K562 (cell line): Measurements from ENCODE around the gene VCAN. TPM values are rescaled to one million over a fixed set of nuclear protein-coding genes. Genes with fewer than 3 reads are reported as not detected.

ENCODE experiments used
- ATAC-seq: fragments of 200-7000 bp; cut with Tn5 transposase; 3 replicates; pipeline ENCODE4 v1.9.1; 2020; ENCODE audit warnings: moderate library complexity
- BruUV-seq: library from RNA; stranded (reverse); fragments of 400-500 nt; replicated peaks from 2 replicates; lab custom pipeline; 2021; lab: Mats Ljungman, UMichigan
- CTCF ChIA-PET: fragments of 300-600 bp; formaldehyde crosslinking; extraction: SDS; loops from one replicate; lab custom pipeline; 2021; ENCODE audit warnings: low intra/inter-chr PET ratio; lab: Yijun Ruan, JAX
- POLR2A ChIA-PET: fragments of 300-600, 350-650 bp; sonication (Branson Sonifier 250); formaldehyde crosslinking; extraction: SDS; loops from one replicate; lab custom pipeline; 2021; ENCODE audit warnings: antibody characterized with exemption, inconsistent platforms; lab: Yijun Ruan, JAX
- DNase-seq, 4 experiments: peaks; one replicate each; pipeline versions ENCODE4 v3.0.0 to v3.0.0-alpha.2; 2011 to 2018; ENCODE audit warnings: low spot score in 3 of 4, mixed read lengths in 3 of 4; ENCODE audit errors: extremely low read depth in 1 of 4
- FAIRE-seq: peaks from 2 replicates; lab custom pipeline; 2011; peaks lifted over from hg19 to GRCh38; lab: Jason Lieb, UNC
- H2AFZ ChIP-seq: 2 replicates; pipeline ENCODE4 v1.6.0; 2011; ENCODE audit warnings: low read depth, low read length, control low read depth, inconsistent platforms
- H3K27ac ChIP-seq: fragments of 200-600 bp; 3 replicates; pipeline ENCODE4 v1.8.0; 2011; ENCODE audit warnings: low read depth, mild to moderate bottlenecking, control low read depth, inconsistent platforms, low read length, moderate library complexity, mixed read lengths; ENCODE audit errors: extremely low read depth
- H3K27me3 ChIP-seq, 2 experiments: fragments of 300-600 bp in 1 of 2; 2 replicates in 1 of 2; 3 replicates in 1 of 2; pipeline versions ENCODE4 v1.6.0 to v1.8.0; 2011; ENCODE audit warnings: inconsistent platforms in 2 of 2, low read length in 2 of 2, mild to moderate bottlenecking in 1 of 2, mixed read lengths in 1 of 2, moderate library complexity in 1 of 2; ENCODE audit not compliant: control insufficient read depth in 2 of 2, insufficient read depth in 2 of 2
- H3K36me3 ChIP-seq: fragments of 300-600 bp; 3 replicates; pipeline ENCODE4 v1.8.0; 2011; ENCODE audit warnings: mild to moderate bottlenecking, low read length, inconsistent platforms; ENCODE audit not compliant: control insufficient read depth, insufficient read depth
- H3K4me1 ChIP-seq, 2 experiments: fragments of 200-600 bp in 1 of 2; replicated peaks in 1 of 2; 2 replicates in 1 of 2; 3 replicates in 1 of 2; pipeline versions ENCODE4 v1.5.1 to v1.8.0; 2011; ENCODE audit warnings: inconsistent platforms in 2 of 2, low read length in 2 of 2, mild to moderate bottlenecking in 1 of 2, mixed read lengths in 1 of 2, moderate library complexity in 1 of 2; ENCODE audit not compliant: control insufficient read depth in 2 of 2, insufficient read depth in 2 of 2
- H3K4me2 ChIP-seq: 2 replicates; pipeline ENCODE4 v1.6.1; 2011; ENCODE audit warnings: low read length, control low read depth, inconsistent platforms, mixed read lengths; ENCODE audit not compliant: insufficient read depth
- H3K4me3 ChIP-seq: fragments of 200-600 bp; sonication (generic), shearing (Covaris generic); 2 replicates; pipeline ENCODE4 v1.5.1; 2016; ENCODE audit warnings: control low read depth, inconsistent platforms
- H3K79me2 ChIP-seq: fragments of 200-600 bp; 3 replicates; pipeline ENCODE4 v1.8.0; 2011; ENCODE audit warnings: low read length, inconsistent platforms; ENCODE audit not compliant: control insufficient read depth, insufficient read depth
- H3K9ac ChIP-seq, 2 experiments: 2 replicates each; pipeline versions ENCODE4 v1.6.0 to v1.6.1; 2011; ENCODE audit warnings: low read depth in 2 of 2, low read length in 2 of 2, control low read depth in 1 of 2, inconsistent platforms in 1 of 2, mild to moderate bottlenecking in 1 of 2, mixed read lengths in 1 of 2; ENCODE audit not compliant: insufficient read depth in 1 of 2
- H3K9me1 ChIP-seq: one replicate; pipeline ENCODE4 v1.6.0; 2011; ENCODE audit warnings: inconsistent platforms, mild to moderate bottlenecking, low read length, moderate library complexity; ENCODE audit not compliant: control insufficient read depth, insufficient read depth
- H3K9me3 ChIP-seq: replicated peaks from 2 replicates; pipeline ENCODE4 v1.5.1; 2011; ENCODE audit warnings: low read depth, low read length, inconsistent platforms; ENCODE audit not compliant: control insufficient read depth, insufficient read depth
- H4K20me1 ChIP-seq: replicated peaks from 2 replicates; pipeline ENCODE4 v1.6.1; 2011; ENCODE audit warnings: low read length, inconsistent platforms, mixed read lengths; ENCODE audit not compliant: control insufficient read depth, insufficient read depth
- BDP1 ChIP-seq: IDR thresholded peaks from 3 replicates; pipeline ENCODE4 v1.6.1; 2011; ENCODE audit not compliant: insufficient read length, insufficient read depth
- BHLHE40 ChIP-seq: IDR thresholded peaks from 2 replicates; pipeline ENCODE4 v1.6.1; 2011; ENCODE audit warnings: low read length, improper control_type of control experiment
- C11orf30 ChIP-seq: fragments of 450-650 bp; IDR thresholded peaks from 2 replicates; pipeline ENCODE4 v1.6.1; 2016; ENCODE audit warnings: low read depth, mild to moderate bottlenecking
- ELF2 ChIP-seq: fragments of 250-450 bp; sonication (Bioruptor Pico); IDR thresholded peaks from 2 replicates; pipeline ENCODE4 v1.5.0; 2021; ENCODE audit warnings: mild to moderate bottlenecking
- ERF ChIP-seq: fragments of 450-650 bp; formaldehyde crosslinking; IDR thresholded peaks from 2 replicates; pipeline ENCODE4 v1.4.0; 2020; ENCODE audit warnings: mild to moderate bottlenecking, mixed read lengths
- FOXA3 ChIP-seq, 2 experiments: fragments of 450-650 bp in 1 of 2; sonication (generic) in 1 of 2; formaldehyde crosslinking; IDR thresholded peaks in 1 of 2; conservative IDR thresholded peaks in 1 of 2; 2 replicates each; pipeline versions ENCODE4 v1.4.0 to v1.8.0; 2020 to 2022; ENCODE audit warnings: mild to moderate bottlenecking in 2 of 2, missing genetic modification reagents in 1 of 2
- FOXK2 ChIP-seq, 2 experiments: fragments of 450-650 bp; IDR thresholded peaks in 1 of 2; conservative IDR thresholded peaks in 1 of 2; 2 replicates each; pipeline ENCODE4 v1.6.1; 2016; ENCODE audit warnings: low read depth in 2 of 2, mild to moderate bottlenecking in 1 of 2
- HINFP ChIP-seq: fragments of 450-650 bp; conservative IDR thresholded peaks from 2 replicates; pipeline ENCODE4 v1.6.1; 2016; ENCODE audit warnings: missing genetic modification characterization, low read depth, mild to moderate bottlenecking, control low read depth, missing compliant biosample characterization
- HSF4 ChIP-seq: fragments of 250-450 bp; sonication (Bioruptor Pico); IDR thresholded peaks from 2 replicates; pipeline ENCODE4 v2.1.2; 2022; ENCODE audit warnings: mild to moderate bottlenecking, moderate library complexity, borderline replicate concordance
- IRF9 ChIP-seq: fragments of 450-650 bp; IDR thresholded peaks from 2 replicates; pipeline ENCODE4 v1.6.1; 2016; ENCODE audit warnings: missing biosample characterization, missing genetic modification characterization
- MAFF ChIP-seq: IDR thresholded peaks from 2 replicates; pipeline ENCODE4 v1.6.1; 2012; ENCODE audit warnings: low read length, improper control_type of control experiment
- MAFG ChIP-seq: fragments of 450-650 bp; conservative IDR thresholded peaks from 2 replicates; pipeline ENCODE4 v1.6.1; 2016; ENCODE audit warnings: missing genetic modification characterization, missing compliant biosample characterization
- MAFK ChIP-seq: IDR thresholded peaks from 2 replicates; pipeline ENCODE4 v1.6.1; 2011; ENCODE audit warnings: low read length, improper control_type of control experiment
- NR2C2 ChIP-seq, 2 experiments: fragments of 200-800 bp in 1 of 2; sonication (Bioruptor generic) in 1 of 2; sonication (generic) in 1 of 2; formaldehyde crosslinking in 1 of 2; IDR thresholded peaks; 2 replicates each; pipeline versions ENCODE4 v1.6.1 to v1.8.0; 2016 to 2022; ENCODE audit warnings: mild to moderate bottlenecking in 1 of 2, missing compliant biosample characterization in 1 of 2, missing genetic modification characterization in 1 of 2, missing genetic modification reagents in 1 of 2
- POLR2B ChIP-seq: fragments of 450-650 bp; IDR thresholded peaks from 2 replicates; pipeline ENCODE4 v1.6.1; 2018; ENCODE audit warnings: low read depth; ENCODE audit not compliant: partially characterized antibody
- SETDB1 ChIP-seq: IDR thresholded peaks from one replicate; pipeline ENCODE4 v1.6.1; 2012; ENCODE audit warnings: low read length, control low read depth, inconsistent platforms
- XRCC4 ChIP-seq: IDR thresholded peaks from one replicate; pipeline ENCODE4 v1.6.1; 2011; ENCODE audit not compliant: insufficient read depth, insufficient read length; ENCODE audit errors: extremely low read depth
- ZNF232 ChIP-seq: sonication (generic); formaldehyde crosslinking; IDR thresholded peaks from 2 replicates; pipeline ENCODE4 v1.8.0; 2022; ENCODE audit warnings: mild to moderate bottlenecking, missing genetic modification reagents
- ZNF316 ChIP-seq: fragments of 450-650 bp; IDR thresholded peaks from 2 replicates; pipeline ENCODE4 v1.6.1; 2016
- ZNF583 ChIP-seq: fragments of 250-450 bp; sonication (Bioruptor Pico); IDR thresholded peaks from 2 replicates; pipeline ENCODE4 v1.4.0; 2020
- in situ Hi-C: fragments of 300-500 bp; cut with MboI; formaldehyde crosslinking; loops from 4 replicates; pipeline ENCODE4 v1.15.0; 2018; ENCODE audit warnings: inconsistent platforms, mixed read lengths
- intact Hi-C: fragments of 100-400 bp; cut with micrococcal nuclease; formaldehyde crosslinking; loops from 2 replicates; pipeline ENCODE4 v1.14.2; 2022
- polyA plus RNA-seq, 8 experiments: library from polyadenylated mRNA; depleted of rRNA in 4 of 8; stranded (reverse) in 5 of 8; unstranded in 3 of 8; fragments of >200 nt; fragmentation: Nextera tagmentation in 2 of 8; fragmentation: Illumina TruSeq in 1 of 8; extraction: Ambion mirVana in 2 of 8; extraction: Trizol in 1 of 8; gene quantifications; 2 replicates each; pipeline versions ENCODE4 v1.2.1 to v1.2.3, GENCODE V29; 2011 to 2014; ENCODE audit warnings: inconsistent platforms in 1 of 8, missing spikeins in 1 of 8
- total RNA-seq, 7 experiments: library from RNA; depleted of rRNA in 6 of 7; stranded (reverse); fragments of >200 nt in 6 of 7; fragmentation: Illumina TruSeq in 2 of 7; extraction: Trizol in 2 of 7; gene quantifications; 2 replicates each; pipeline versions ENCODE4 v1.2.1 to v1.2.3, GENCODE V29; 2011 to 2021; ENCODE audit warnings: low replicate concordance in 1 of 7
- TF ChIP-seq, protein P1 (sequence below): fragments of 250-450 bp; sonication (Bioruptor Pico); IDR thresholded peaks from 2 replicates; pipeline ENCODE4 v1.9.0; 2021; ENCODE audit warnings: mild to moderate bottlenecking, inconsistent platforms

VCAN gene
- total and polyA plus RNA-seq, 9 of the 15 experiments (the other 6 are each of a cell fraction or from before 2014, with no cell fraction given), result 0.01 to 0.33 (median 0.05) TPM

DNA sequence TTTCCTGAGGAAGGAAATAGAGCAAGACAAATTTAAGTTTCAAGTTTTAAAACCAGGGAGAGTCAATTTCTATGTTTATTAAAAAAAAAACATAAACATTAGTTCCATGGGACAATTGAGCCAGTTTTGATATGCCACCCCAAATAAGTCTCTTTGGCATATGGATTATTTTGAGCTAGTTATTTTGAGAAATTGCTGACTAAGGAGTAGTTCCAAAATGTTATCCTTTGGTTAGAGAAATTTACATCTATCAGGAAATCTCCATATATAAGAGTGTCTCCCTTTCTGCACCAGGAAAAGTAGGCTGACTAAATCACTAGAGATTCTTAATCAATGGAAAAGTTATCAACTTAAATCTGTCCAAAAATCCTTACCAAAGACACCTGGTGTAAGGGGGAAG lies 143.3 kb downstream of the VCAN start:
- no peaks in the 10 kb centered on the region for H4K20me1 ChIP-seq
- no peak overlapping the region for H3K27ac ChIP-seq
- H3K9me1 ChIP-seq, result no peaks in the 10 kb centered on the region
- H3K4me2 ChIP-seq, result no peak overlapping the region
- intact Hi-C loops (no loop called here), in situ Hi-C loops (no loop called here)
- DNase-seq (no peak), FAIRE-seq (no peak), ATAC-seq (no peak)
- H3K9me3 ChIP-seq, result no peaks in the 10 kb centered on the region
- H3K79me2 ChIP-seq, result no peaks in the 10 kb centered on the region
- no peaks in the 10 kb centered on the region for H3K36me3 ChIP-seq
- H2AFZ ChIP-seq, result no peak overlapping the region
- no peaks in the 10 kb centered on the region for H3K4me1 ChIP-seq
- H3K4me3 ChIP-seq, result no peak overlapping the region
- no peaks in the 10 kb centered on the region for H3K27me3 ChIP-seq
- BruUV-seq, result no TSS peak
- ChIA-PET CTCF (no interaction called here), POLR2A (no interaction called here)
- H3K9ac ChIP-seq, result no peak overlapping the region
- peak; percentile 75 for TF ChIP-seq ZNF316
- no peak for TF ChIP-seq BHLHE40
- peak; percentile 74 for TF ChIP-seq MAFK
- TF ChIP-seq POLR2B, result no peak
- TF ChIP-seq MAFF, result peak; percentile 56
- TF ChIP-seq ERF (CRISPR knock-in tag), result no peak
- TF ChIP-seq MAFG (tag), result peak; percentile 30
- TF ChIP-seq FOXK2 (conservative IDR thresholded peaks at IDR 0.05 in 1 of 2, IDR thresholded peaks at IDR 0.05 in 1 of 2; ENCODE audit: low read depth in 2 of 2), result no peak
- TF ChIP-seq C11orf30, result peak; percentile 47; the same call in 1 of the 2 replicates
- TF ChIP-seq BDP1, result no peak
- no peak for TF ChIP-seq ELF2
- TF ChIP-seq HSF4, result no peak
- no peak for TF ChIP-seq FOXA3 (CRISPR knock-in tag; conservative IDR thresholded peaks at IDR 0.05 in 1 of 2, IDR thresholded peaks at IDR 0.05 in 1 of 2)
- no peak for TF ChIP-seq IRF9 (tag)
- TF ChIP-seq ZNF583 (CRISPR knock-in tag), result no peak
- no peak for TF ChIP-seq ZNF232
- TF ChIP-seq, protein P1, sequence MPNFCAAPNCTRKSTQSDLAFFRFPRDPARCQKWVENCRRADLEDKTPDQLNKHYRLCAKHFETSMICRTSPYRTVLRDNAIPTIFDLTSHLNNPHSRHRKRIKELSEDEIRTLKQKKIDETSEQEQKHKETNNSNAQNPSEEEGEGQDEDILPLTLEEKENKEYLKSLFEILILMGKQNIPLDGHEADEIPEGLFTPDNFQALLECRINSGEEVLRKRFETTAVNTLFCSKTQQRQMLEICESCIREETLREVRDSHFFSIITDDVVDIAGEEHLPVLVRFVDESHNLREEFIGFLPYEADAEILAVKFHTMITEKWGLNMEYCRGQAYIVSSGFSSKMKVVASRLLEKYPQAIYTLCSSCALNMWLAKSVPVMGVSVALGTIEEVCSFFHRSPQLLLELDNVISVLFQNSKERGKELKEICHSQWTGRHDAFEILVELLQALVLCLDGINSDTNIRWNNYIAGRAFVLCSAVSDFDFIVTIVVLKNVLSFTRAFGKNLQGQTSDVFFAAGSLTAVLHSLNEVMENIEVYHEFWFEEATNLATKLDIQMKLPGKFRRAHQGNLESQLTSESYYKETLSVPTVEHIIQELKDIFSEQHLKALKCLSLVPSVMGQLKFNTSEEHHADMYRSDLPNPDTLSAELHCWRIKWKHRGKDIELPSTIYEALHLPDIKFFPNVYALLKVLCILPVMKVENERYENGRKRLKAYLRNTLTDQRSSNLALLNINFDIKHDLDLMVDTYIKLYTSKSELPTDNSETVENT, result no peak
- TF ChIP-seq SETDB1, result no peak
- TF ChIP-seq NR2C2 (CRISPR knock-in tag; IDR thresholded peaks at IDR 0.05), result no peak
- no peak for TF ChIP-seq NR2C2 (tag; IDR thresholded peaks at IDR 0.05)
- TF ChIP-seq HINFP (tag), result no peak
- no peak for TF ChIP-seq XRCC4
